HEK293 (cell line): Measurements from ENCODE around the gene COX7A1.

Experiments used
- BCL11B ChIP-seq: fragments of 450-650 bp; formaldehyde crosslinking; IDR thresholded peaks from 2 replicates; pipeline ENCODE4 v1.5.1; 2016; ENCODE audit warnings: low read depth, missing biosample characterization, missing genetic modification characterization
- ZNF324 ChIP-seq: fragments of 450-650 bp; formaldehyde crosslinking; IDR thresholded peaks from 2 replicates; pipeline ENCODE4 v1.5.1; 2016; ENCODE audit warnings: missing biosample characterization, missing genetic modification characterization
- ZNF670 ChIP-seq: fragments of 450-650 bp; formaldehyde crosslinking; IDR thresholded peaks from 2 replicates; pipeline ENCODE4 v1.5.1; 2016; ENCODE audit warnings: missing biosample characterization, missing genetic modification characterization, low read depth
- ZNF747 ChIP-seq: fragments of 450-650 bp; formaldehyde crosslinking; IDR thresholded peaks from 2 replicates; pipeline ENCODE4 v1.5.1; 2016; ENCODE audit warnings: missing biosample characterization, missing genetic modification characterization
- ZNF776 ChIP-seq: fragments of 450-650 bp; formaldehyde crosslinking; IDR thresholded peaks from 2 replicates; pipeline ENCODE4 v1.5.0; 2017; ENCODE audit warnings: missing biosample characterization, missing genetic modification characterization, borderline replicate concordance
- TF ChIP-seq, protein P1 (sequence below): fragments of 450-650 bp; formaldehyde crosslinking; IDR thresholded peaks from 2 replicates; pipeline ENCODE4 v1.5.1; 2016; ENCODE audit warnings: missing biosample characterization, missing genetic modification characterization

DNA sequence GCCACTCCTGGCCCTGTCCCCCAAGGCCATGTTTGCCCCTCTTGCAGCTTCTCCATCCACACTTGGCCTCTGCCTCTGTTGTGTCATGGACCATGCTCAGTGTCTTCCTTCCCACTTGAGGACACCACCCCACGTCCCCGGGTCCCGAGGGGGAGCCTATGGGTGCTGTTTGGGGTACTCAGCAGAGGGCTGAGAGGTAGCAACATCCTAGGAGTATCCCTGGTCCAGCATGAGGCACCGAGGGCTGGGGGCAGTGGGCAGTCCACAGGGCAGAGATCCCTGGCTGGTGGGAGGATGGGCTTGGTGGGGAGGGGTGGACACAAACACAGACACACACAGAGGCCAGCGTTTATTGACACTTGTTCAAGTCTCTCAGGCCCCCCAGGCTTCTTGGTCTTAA, 1.7 kb downstream of the COX7A1 start:
- TF ChIP-seq, protein P1, sequence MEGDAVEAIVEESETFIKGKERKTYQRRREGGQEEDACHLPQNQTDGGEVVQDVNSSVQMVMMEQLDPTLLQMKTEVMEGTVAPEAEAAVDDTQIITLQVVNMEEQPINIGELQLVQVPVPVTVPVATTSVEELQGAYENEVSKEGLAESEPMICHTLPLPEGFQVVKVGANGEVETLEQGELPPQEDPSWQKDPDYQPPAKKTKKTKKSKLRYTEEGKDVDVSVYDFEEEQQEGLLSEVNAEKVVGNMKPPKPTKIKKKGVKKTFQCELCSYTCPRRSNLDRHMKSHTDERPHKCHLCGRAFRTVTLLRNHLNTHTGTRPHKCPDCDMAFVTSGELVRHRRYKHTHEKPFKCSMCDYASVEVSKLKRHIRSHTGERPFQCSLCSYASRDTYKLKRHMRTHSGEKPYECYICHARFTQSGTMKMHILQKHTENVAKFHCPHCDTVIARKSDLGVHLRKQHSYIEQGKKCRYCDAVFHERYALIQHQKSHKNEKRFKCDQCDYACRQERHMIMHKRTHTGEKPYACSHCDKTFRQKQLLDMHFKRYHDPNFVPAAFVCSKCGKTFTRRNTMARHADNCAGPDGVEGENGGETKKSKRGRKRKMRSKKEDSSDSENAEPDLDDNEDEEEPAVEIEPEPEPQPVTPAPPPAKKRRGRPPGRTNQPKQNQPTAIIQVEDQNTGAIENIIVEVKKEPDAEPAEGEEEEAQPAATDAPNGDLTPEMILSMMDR (tag by site-specific recombination): no peak
- no peak for TF ChIP-seq ZNF776 (tag by site-specific recombination)
- no peak for TF ChIP-seq ZNF324 (tag by site-specific recombination)
- TF ChIP-seq ZNF670 (tag by site-specific recombination): no peak
- TF ChIP-seq BCL11B: no peak
- no peak for TF ChIP-seq ZNF747 (tag by site-specific recombination)
